ENCODE data around the gene MID1IP1.
A peak's percentile ranks its signal among the peaks of the same experiment; 100 is the strongest.

The MID1IP1 gene

DNA sequence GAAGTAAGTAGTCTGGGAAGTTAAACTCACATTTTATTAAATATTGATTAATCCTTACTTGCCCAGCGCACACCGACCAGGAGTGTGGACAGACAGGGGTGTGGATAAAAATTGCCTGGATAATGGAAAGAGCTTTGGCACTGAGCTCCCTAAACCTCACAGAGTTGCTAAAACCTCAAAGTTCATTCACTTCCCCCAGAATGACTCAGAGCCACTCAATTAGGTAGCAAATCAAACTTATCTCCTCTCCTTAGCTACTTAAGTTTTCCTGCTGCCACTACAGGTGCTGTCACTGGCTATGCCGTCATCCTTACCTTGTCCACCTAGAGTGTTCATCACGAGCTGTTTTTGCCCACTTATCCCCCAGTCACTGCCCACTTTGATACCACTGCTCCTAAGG lies 27.0 kb upstream of the MID1IP1 start:
- no peak for DNase-seq (ENCODE audit: low read depth)
- TF ChIP-seq CTCF (IDR thresholded peaks at IDR 0.05; ENCODE audit: insufficient read depth, low read depth, low read length, missing control alignments) = no peak

DNA sequence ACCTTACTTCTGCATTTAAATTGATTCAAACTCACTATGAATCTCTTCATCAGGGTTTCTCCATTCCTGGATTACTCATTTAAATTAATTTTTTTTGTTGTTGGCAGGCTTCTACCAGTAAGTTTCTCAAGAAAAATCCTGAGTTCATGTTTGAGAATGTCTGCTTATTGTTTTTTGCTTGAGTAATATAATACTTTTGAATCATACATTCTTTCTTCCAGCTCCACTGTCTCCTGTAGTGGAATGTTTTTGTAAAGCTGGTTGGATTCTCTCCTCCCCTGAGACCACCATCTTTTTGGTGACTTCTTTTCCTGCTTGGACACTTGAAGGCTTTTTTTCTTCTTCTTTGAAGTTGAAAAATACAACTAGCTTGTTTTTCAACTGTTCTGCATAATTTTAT lies 4.3 kb upstream of the MID1IP1 start:
- no peak for TF ChIP-seq CTCF (IDR thresholded peaks at IDR 0.05; ENCODE audit: insufficient read depth, low read depth, low read length, missing control alignments)
- no peak overlapping the region for H3K4me3 ChIP-seq (ENCODE audit: low read depth, low read length)

More for the DNA sequence above, 27.0 kb upstream of the MID1IP1 start:
- no peak overlapping the region for H3K4me3 ChIP-seq (ENCODE audit: low read depth, low read length)

DNA sequence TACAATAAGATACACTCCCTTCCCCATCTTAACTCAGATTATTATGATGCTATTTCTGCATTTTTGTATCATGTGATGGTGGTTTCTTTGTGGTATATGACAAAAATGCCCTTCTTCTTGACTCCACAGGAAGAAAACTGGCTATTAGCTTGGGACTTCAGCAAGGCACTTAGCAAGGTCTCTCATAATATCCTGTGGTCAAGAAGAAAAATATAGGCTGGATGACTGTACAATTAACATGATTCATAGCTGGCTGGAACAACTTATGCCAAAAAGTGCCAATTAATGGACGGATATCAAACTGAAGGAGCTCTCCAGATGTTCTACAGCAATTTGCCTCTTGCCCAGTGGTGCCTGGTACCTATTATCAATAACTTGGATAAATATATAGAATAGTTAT lies 2.3 kb upstream of the MID1IP1 start:
- no peak for TF ChIP-seq CTCF (IDR thresholded peaks at IDR 0.05; ENCODE audit: insufficient read depth, low read depth, low read length, missing control alignments)
- DNase-seq (ENCODE audit: low read depth) = no peak
- H3K4me3 ChIP-seq (ENCODE audit: low read depth, low read length) = no peak overlapping the region

More for the DNA sequence above, 4.3 kb upstream of the MID1IP1 start:
- no peak for DNase-seq (ENCODE audit: low read depth)

DNA sequence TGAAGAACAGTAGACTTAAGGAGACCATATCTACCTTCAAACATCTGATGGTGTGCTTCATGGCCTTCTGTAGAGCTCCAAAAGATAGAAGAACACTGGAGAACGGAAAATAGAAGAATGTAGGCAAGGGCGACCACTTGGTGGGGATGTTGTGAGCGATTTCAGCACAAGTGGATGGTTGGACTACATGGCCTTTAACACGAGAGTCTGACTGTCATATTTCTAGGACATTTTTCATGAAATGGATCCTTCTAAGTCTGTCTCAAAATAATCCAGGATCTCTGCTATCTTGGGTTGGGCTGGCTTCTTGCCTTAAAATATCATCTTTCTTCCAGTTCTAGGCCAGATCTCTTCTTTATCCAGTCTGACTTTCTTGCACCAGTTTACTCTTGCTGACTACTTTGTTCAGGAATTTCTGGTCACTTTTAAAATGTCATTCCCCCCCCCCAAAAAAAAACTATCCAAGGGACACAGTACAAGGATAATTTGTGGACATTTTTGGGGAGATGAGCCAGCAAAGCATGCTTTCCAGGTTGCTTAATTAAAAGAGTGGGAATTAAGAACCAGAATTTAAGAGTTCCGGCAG lies 1.2 kb upstream of the MID1IP1 start:
- DNase-seq (ENCODE audit: low read depth) = no peak
- no peak for TF ChIP-seq CTCF (IDR thresholded peaks at IDR 0.05; ENCODE audit: insufficient read depth, low read depth, low read length, missing control alignments)

GRCh38 chrX:38803243-38803587 lies 2.0 kb downstream of the MID1IP1 start:
- peak overlapping the region; percentile 81 for H3K4me3 ChIP-seq (ENCODE audit: low read depth, low read length)
- no peak for TF ChIP-seq CTCF (IDR thresholded peaks at IDR 0.05; ENCODE audit: insufficient read depth, low read depth, low read length, missing control alignments)
- DNase-seq (ENCODE audit: low read depth) = peak; percentile 13

More for the DNA sequence above, 1.2 kb upstream of the MID1IP1 start:
- no peak overlapping the region for H3K4me3 ChIP-seq (ENCODE audit: low read depth, low read length)

DNA sequence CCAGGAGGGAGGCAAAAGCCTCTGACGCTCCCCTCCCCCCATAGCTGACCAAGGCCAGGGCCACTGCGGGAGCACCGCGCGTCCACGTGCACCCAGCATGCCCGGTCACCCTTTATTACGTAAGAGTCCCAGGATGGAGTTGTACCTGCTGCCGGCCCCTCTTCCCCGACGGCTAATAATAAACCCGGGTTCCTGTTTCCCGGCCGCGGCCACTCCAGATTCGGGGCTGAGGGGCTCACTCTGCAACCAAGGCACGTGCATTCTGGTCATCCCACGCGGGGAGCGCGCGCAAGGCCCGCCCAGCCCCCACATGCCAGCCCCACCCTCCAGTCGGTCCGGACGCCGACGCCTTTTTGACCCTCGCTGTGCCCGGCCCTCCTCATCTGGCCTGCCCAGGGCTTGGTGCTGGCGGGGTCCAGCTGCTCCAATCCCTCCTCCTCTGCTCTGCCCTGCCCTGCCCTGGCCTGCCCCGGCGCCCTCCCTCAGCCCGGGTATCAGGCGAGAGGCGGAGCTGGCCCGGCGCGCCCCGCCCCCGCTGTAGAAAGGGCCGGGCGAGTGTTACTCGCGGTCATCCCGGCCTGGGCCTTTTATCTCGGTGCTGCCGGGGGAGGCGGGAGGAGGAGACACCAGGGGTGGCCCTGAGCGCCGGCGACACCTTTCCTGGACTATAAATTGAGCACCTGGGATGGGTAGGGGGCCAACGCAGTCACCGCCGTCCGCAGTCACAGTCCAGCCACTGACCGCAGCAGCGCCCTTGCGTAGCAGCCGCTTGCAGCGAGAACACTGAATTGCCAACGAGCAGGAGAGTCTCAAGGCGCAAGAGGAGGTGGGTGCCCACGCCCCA lies 2.6 kb downstream of the MID1IP1 start:
- DNase-seq (ENCODE audit: low read depth) = peak; percentile 84
- TF ChIP-seq CTCF (IDR thresholded peaks at IDR 0.05; ENCODE audit: insufficient read depth, low read depth, low read length, missing control alignments) = no peak
- H3K4me3 ChIP-seq (ENCODE audit: low read depth, low read length) = peak overlapping the region; percentile 81

DNA sequence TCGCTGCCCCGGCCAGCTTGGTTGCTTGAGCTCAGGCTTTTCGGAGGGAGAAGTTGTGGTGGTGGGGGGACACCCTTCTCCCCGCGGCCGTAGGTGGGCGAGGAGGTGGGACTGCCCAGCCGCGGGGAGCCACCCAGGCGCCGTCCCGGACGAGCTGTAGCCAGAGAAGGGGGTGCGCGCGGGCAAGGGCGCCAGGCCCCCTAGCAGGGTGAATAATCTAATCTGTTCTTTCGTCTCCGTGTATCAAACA lies 3.1 kb downstream of the MID1IP1 start:
- no peak for DNase-seq (ENCODE audit: low read depth)
- no peak for TF ChIP-seq CTCF (IDR thresholded peaks at IDR 0.05; ENCODE audit: insufficient read depth, low read depth, low read length, missing control alignments)
- peak overlapping the region; percentile 81 for H3K4me3 ChIP-seq (ENCODE audit: low read depth, low read length)
